ENCODE measurements around the gene IZUMO2.
"Not testable (repeated sequence)": the region's sequence is repeated elsewhere in the genome, so short reads cannot be mapped to it uniquely, and the experiment has no call there.

- not testable (repeated sequence) for TF ChIP-seq CTCF, POLR2A (IDR thresholded peaks at IDR 0.05)
Observed at GRCh38 chr19:50136603-50137365, 26.3 kb downstream of the IZUMO2 start.

All from body of pancreas (tissue), 4 donors.